Pons (tissue), 1 donor: Measurements from ENCODE around the gene GLB1L2.
"Not testable (repeated sequence)": the region's sequence is repeated elsewhere in the genome, so short reads cannot be mapped to it uniquely, and the experiment has no call there.

Experiments used
- DNase-seq: peaks from one replicate; pipeline ENCODE4 v3.0.0-alpha.2; 2016; ENCODE audit warnings: low spot score

GLB1L2 gene

DNA sequence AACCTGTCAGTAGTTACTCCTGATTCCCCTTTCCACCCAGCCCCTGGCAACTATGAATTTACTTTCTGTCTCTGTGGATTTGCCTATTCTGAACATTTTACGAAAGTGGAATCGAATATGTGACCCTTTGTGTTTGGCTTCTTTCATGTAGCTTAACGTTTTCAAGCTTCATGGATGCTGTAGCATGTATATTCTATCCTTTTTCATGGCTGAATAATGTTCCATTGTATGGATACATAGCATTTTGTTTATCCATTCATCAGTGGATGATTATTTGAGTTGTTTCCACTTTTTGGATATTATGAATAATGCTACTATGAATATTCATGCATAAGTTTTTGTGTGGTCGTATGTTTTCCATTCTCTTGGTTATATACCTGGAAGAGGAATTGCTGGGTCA is 9.2 kb upstream of the GLB1L2 start:
- DNase-seq, result no peak

DNA sequence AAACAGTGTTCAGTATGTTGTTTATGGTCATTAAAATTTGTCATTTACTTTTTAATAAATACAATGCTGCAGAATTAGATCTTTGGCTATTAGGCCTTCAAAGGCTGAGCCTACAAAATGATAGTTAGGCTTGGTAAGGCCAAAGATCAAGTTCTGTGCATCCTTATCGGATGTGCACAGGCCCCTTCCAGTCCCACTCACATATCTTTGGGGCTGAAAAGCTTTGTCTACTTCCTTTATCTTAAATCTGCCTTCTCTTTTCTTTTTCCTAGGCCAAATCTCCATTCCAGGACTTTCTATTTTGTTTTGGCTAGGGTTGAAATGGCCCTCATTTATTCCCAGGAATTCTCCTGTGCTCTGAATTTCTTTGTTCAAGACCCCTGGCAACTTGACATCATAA is 3.4 kb upstream of the GLB1L2 start:
- no peak for DNase-seq

DNA sequence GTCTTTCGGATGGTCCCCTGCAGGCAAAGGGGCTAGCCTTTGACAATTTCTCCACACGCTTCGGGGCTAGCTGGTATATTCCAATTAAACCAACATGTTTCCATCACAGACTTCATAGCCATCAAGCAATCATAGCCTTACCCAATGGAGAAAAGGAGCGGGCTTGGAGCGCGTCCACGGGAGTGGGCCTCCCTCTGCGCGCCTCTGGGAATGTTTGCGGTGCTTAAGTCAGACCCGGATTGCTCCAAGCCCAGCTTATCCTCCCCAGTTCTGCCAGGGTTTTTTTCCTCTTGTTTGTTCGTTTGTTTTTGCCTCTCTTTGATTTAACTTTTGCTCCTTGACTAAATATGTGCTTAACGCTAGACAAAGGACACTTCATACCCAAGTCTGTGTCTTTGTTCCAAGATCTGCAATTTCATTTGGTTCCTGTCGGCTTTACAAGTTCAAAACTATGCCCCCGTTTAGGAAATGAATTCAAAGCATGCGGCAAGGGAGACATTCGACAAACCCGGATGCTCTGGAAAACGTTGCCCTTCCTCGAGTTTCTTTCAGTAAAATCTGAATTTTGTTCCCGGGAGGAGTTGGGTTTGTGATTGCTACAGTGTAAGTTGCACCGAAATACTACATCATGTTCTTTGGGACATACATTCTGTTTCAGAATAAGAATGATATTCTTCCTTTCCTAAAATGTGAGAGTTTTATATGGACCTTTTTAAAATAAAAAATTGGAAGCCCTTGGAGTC is 1.0 kb upstream of the GLB1L2 start:
- DNase-seq, result peak; percentile 7

DNA sequence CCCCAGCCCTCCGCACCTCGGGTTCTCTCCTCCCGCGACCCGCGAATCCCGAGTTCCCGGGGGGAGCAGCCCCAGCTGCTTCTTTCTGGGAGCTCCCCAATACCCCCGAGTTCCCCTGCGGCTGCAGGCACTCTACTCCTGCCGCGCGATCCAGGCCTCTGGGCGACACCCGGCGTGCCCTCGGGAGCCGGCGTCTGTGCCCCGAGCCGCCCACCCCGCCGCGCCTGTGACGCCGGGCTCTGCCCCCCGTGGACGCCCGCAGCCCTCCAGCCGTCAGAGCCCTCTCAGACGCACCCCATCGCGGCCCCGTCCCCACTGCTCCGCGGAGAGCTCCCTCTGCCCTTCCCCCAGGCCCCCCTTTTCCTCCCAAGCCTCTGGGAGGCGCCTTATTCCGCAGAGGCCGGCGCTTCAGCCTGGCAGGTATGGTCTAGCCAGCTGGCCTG is 422 bp downstream of the GLB1L2 start:
- DNase-seq, result no peak

DNA sequence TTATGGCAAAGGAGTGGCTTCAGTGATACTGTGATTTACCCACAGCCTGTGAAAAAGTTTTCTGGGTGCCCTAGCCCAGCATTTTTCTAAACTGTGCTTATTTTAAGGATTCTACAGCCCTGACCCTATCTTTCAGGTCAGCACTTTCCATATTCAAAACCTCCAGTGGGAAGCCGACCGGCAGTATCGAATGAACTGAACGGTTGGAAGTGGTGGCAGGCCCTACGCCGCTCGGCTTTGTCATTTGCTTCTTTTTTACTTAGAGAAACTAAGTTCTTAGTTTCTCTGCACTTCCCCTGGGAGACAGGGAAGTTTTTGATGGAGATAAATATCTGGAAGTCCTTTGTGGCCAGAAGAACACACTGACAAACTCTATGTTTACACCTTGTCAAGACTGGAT is 994 bp downstream of the GLB1L2 start:
- DNase-seq, result no peak

DNA sequence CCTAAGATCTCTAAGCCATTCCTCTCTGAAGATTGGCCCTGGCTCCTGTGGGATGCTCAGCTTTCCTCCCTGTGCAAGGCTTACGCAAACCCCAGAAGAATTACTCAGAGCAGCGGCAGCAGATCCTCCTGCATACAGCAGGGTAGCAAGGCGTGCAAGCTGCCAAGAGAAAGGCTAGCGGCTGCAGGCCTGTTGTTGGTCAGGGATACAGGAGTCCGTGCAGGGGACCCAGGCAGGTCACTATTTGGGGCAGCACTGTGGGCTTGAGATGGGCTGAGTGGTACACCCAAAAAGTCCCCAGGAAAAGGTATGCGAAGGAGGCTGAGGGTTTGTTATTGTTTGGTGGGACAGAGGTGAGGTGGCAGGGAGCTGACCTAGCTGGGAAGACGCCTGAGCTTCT is 1.5 kb downstream of the GLB1L2 start:
- DNase-seq, result no peak

DNA sequence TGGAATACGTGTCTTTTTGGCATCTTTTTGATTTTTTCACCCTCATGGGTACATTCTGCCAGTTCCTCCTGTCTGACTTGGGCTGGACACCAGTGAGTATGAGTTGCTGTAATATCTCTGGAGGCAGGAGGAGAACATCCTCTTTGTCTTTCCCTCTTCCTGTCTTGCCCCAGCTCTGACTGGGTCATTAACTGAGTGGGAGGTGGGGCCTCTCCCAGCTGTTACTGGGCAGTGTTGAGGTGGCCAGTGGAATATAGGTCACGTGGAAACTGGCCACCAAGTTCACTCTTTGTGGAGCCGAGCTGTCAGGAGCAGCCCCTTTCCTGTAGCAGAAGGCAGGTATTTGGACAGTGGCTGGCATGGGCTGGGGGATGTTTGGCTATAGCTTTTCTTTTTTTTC is 2.2 kb downstream of the GLB1L2 start:
- DNase-seq, result no peak

DNA sequence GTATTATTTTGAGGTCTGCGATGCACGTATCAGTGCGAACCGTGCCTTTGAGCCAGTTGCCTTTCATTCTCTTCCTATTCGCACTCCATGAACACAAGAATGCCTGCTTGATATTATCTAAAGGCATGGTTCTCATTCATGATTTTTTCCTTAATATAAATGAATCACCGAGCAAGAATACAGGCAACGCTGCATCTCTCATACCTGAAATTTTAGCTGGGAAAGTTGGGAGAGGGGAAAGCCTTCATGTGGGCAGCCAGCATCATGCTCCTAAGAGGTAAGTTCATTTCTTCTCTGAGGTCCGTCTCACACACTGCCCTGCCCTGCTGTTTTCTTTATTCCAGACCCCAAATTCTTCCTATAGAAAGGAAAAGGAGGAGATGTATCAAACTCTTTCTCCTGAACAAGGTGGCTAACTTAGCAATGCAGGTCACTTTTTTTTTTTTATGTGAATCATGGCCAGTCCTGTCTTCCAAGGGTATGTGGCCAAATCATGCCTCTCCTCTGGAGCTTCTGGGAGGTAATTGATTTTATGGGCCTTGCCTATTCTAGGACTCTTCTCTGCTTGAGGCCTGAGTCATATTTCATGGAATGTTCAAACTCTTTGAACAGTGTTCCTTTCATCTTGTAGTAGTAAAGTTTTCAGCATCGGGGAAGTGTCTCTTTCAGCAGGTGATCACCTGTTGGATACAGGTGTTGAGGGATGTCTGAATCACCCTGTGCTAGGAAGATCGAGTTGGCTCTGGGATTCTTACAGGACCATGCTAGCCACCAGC is 3.2 kb downstream of the GLB1L2 start:
- DNase-seq, result no peak

DNA sequence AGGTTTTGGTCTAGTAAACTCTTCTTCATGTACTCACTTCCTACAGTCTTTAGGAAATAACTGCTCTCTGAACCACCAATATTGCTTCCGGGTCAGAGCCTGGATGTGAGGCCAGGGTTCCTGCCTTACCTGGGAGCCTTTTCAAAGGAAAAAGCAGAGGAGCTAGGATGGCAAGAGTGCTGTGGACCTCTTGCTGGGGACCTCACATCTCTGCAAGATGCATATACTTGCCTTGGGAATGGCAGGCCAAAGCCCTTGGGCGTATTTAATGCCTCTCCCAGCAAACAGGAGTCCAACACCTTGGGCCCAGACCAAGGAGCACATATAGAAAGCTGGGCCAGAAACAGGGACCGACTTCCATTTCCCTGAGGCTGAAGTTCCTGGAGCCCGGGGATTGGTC is 5.3 kb downstream of the GLB1L2 start:
- no peak for DNase-seq

DNA sequence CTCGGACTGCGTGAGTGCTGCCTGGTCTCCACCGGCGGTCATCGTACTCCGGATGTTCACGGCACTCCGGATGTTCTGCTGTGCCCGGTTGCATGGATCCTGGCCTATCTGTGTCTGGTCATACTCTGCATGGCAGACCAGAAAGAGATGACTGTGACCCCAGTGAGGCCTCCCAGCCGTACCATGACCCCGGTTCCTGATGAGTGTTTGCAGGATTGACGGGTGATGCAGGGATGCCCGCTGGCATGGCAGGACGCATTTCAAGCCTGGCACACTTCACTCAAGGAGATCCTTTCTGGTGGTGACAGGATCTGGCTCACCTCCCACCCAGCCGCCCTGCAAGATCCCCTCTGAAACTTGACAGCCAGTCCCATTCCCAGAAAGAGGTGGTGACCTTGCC is 6.3 kb downstream of the GLB1L2 start:
- no peak for DNase-seq

DNA sequence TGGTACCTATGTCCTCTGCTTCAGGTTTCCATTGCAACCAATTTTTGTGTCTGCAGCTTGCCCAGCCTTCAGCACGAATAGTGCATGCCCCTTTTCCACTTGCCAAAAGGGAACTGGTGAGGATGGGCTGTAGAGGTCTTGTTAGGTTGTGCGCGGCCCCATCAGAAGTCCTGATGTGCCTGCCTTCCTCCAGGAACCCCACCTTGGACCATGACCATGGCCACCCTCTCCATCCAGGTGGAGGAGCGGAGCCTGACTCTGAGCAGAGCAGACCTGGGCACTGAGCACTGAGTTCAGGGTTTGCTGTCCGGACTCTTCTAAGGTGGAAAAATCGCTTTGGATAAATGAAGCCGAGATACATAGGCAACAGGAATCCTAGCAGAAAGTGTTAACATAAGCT is 6.9 kb downstream of the GLB1L2 start:
- DNase-seq, result no peak

DNA sequence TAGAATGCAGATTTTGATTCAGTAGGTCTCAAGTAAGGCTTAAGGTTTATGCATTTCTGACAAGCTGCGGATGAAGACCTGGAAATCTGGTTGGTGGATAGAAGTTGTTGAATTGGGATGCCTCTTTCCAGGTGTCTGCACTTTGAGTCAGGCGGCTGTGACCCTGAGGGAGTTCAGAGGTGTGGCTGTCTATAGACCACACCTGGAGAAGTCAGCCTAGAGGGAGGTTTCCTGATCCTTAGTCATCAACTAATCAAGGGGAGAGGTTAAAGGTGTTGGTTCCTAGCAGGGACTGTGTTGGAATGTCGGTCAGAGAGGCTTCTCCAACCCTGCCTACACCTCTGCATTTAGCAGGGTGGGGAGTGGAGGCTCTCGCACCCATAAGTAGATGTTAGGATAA is 8.0 kb downstream of the GLB1L2 start:
- no peak for DNase-seq

DNA sequence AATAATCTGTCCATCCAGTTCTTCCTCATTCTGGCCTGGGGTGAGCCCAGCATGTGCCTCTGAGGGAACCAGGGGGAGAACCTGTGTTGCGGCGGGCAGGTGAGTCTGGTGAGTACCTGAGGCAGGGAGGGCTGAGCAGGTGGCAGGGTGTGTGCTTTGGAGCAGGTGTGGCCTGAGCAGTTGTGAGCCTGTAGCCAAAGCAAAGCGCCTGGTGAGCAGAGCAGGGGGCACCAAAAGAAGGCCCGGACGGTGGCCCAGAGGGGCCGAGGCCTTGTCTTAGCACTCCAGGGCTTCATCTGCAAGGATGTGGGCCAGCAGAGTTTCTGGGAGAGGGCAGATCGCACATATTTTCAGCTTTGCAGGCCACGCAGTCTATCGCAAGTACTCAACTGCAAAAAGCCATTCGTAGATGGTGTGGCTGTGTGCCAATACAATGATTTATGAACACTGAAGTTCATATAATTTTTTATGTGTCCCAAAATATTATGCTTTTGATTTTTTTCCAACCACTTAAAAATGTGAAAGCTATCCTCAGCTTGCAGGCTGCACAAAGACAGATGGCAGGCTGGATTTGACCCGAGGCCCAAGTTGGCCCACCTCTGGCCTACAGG is 8.7 kb downstream of the GLB1L2 start:
- no peak for DNase-seq

DNA sequence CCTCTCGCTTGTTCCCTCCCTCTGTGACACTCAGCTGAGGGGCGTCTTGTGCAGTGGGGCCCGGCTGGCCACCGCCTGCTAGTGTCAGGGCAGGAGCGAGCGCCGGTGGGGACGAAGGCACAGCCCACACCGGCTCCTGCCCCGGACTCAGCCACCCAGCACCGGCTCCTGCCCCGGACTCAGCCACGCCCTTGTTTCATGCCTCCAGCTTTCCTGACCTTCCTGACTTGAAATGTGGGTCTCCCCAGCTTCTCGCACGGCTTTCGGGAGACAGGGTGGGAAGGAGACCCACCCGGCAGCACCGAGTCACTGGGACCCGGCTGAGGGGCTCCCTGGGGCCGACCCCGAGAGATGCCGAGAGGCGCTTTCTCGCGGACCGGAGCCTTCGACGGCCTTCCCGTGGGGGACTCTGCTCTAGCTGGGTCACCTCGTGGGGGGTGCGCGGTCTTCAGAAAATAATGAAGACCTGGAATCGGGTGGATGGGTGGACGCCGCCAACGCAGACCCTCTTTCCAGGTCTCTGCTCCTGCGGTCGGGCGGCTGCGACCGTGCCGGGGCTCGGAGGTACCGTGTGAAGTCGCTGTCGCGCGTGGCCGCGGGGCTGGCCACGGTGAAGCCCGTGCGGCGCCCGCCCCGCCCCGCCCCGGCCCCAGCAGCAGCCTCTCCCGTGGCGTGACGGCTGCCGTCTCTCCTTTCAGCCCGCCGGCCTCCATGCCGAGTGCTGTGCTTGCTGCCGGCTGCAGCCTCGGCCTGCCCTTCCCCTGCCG is 10.2 kb downstream of the GLB1L2 start:
- no peak for DNase-seq

DNA sequence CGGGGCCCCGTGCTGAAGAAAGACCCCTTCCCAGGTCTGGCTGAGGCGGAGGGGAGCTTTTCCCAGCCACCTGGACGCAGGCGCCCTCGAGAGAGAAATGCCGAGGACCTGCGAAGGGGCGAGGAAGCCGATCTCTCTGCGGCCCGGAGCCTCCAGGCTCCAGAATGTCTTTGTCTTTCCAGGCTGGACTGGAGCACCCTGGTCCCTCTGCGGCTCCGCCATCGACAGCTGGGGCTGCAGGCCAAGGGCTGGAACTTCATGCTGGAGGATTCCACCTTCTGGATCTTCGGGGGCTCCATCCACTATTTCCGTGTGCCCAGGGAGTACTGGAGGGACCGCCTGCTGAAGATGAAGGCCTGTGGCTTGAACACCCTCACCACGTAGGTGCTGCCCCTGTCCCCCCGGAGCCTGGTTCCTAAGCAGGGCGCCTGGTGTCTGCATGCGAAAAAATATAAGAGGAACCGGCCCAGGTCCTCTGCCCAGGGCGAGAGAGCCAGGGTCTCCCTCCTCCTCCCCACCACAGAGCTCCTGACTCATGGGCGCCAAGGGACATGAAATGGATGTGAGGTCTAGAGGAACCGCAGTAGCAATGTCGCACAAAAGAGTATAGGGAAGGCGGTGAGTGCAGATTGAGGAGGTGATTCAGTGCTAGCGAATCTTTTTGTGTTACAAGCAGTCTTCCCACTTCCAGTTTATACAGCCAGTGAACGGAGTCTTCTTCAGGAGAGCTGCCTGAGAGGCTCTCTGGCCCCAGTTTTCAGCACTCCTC is 11.0 kb downstream of the GLB1L2 start:
- DNase-seq, result no peak

DNA sequence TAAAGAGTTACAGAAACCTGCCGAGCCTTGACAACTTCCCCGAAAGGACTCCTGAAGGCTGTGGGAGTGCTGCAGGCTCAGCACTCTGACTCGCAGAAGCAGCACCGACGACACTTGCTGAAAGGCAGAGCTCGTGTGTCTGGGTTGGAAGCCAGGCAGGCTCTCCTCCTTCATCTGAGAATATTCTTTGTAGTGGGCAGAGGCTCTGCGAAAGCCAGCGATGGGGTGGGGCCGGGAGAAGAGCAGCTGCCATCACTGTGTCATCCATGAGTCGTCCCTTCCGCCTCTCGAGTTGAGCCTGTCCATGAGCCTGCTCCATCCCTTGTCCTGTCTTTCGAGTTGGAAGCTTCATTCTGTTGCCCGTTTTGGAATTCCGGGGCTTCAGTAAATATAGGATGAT is 11.9 kb downstream of the GLB1L2 start:
- DNase-seq, result no peak

DNA sequence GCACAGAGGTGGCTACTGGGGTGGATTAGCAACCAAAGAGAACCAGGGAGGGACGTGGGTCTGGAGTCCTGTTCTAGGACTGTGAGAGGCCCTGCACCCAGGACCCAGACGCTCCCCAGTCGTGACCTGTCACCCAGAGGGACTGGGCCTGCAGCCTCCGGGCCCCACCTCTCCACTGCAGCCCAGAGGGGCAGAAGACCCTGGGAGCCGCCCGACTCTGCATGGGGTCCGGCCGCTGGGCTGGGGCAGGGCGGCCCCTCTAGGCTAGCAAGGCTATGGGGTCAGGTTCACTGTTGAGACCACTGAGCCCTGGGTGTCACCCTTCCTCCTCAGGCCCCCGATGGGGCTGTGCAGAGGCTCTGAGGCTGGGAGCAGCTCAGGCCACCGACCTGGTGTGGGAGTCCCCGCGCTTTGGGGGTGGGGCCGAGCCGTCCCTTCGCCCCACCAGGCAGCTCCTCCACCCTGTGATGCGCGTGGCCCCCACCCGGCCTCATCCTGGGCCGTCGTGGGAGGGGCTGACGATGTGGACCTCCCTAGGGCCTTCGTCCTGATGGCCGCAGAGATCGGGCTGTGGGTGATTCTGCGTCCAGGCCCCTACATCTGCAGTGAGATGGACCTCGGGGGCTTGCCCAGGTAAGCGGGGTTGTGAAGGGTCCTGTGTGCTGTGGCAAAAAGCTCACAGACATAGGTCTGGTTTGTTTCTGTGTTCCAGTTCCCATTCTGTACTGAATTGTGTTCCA is 12.9 kb downstream of the GLB1L2 start:
- DNase-seq, result not testable (repeated sequence)

DNA sequence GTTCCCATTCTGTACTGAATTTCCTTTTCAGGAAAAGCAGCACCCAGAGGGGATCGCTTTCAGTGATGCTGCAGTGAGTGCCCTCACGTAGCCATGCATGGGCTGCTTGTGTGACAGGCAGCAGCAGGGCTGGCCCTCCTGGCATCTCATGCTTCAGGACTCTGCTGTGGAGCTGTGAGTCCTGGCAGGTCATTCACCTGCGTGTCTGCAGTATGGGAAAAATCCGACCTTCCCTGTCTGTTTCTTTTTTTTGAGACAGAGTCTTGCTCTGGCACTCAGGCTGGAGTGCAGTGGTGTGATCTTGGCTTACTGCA is 13.4 kb downstream of the GLB1L2 start:
- no peak for DNase-seq

DNA sequence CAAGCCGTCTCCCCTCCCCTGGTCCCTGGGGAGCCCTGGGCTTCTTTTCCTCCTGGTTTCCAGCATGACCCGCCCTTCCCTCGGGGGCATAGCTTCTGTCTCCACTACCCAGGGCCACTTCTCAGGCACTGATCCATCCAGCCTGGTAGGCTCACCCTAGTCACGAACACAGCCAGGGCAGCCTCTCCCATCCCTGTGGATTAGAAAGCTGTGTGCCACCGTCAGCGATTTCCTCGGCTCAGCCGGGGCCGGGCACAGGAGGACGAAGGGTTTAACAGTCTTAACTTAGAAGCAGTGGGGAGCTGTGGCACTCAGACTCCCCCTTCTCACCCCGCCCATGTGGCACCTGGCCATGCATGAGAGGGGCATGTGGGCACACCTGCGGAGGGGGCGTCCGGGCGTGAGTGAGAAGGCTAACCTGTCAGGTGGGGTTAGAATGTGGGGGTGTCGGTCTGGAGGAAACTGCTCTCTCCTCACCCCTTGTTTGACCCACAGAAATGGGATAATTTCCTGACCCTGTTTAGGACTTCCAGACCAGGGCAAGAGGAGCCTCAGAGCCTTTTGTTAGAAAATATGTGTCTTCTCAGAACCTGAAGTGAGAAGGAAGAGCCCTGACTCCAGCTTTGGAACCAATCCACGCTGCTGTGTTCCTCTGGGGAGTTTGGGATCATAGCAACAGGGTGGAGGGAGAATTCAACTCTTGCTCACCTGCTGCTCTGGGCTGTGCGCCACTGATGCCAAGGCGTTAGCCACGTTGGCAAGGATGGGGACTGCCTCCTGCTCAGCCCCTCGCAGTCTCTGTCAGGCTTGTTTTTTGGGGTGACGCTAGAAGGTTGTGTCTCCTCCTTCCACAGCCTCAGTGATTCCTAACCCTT is 14.6 kb downstream of the GLB1L2 start:
- no peak for DNase-seq

DNA sequence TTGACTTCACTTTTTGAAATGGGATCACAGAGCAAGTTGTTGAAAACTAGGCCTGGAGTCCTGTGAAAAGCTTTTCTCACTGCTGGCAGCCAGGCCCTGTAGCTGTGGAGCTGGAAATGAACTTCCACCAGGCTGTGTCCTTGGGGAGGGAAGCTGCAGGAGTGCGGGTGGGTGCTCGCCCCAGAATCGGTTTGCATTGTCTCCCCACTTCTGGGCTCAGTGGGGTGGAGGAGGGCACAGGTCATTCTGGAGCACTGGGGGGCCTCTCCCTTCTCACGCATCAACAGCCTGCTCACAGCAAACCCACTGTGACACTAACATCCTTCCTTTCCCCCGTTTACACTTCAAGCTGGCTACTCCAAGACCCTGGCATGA is 15.2 kb downstream of the GLB1L2 start:
- no peak for DNase-seq
